ENCODE results near the gene DUSP3.
"Not testable (repeated sequence)": the region's sequence is repeated elsewhere in the genome, so short reads cannot be mapped to it uniquely, and the experiment has no call there.

Gene DUSP3

GRCh38 chr17:43799047-43799446, 20.3 kb upstream of the DUSP3 start:
- DNase-seq, result no peak

DNA sequence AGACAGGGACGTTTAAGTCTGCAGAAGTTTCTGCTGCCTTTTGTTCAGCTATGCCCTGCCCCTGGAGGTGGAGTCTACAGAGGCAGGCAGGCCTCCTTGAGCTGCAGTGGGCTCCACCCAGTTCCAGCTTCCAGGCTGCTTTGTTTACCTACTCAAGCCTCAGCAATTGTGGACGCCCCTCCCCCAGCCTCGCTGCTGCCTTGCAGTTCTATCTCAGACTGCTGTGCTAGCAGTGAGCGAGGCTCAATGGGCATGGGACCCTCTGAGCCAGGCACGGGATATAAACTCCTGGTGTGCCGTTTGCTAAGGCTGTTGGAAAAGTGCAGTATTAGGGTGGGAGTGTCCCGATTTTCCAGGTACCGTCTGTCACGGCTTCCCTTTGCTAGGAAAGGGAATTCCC, 19.2 kb upstream of the DUSP3 start:
- DNase-seq, result not testable (repeated sequence)

GRCh38 chr17:43792668-43793067, 13.9 kb upstream of the DUSP3 start:
- DNase-seq, result not testable (repeated sequence)

DNA sequence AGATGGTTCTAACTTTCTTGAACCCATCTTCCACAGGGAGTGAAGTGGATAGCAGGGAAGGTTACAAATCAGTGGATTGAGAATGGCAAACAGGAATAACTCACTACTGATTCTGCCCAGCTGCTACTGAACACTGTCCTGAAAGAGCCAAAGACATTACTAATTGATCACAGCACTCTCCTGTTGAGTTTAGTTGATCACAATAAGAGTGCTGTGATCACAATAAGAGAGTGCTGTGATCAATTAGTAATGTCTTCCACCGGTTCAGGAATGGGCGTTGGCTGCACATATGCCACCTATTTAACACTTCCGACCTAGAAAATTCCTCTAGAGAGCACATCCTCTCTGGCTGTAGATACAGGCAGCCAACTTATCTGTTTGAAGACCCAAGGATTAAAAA, 12.8 kb upstream of the DUSP3 start:
- DNase-seq, result no peak

DNA sequence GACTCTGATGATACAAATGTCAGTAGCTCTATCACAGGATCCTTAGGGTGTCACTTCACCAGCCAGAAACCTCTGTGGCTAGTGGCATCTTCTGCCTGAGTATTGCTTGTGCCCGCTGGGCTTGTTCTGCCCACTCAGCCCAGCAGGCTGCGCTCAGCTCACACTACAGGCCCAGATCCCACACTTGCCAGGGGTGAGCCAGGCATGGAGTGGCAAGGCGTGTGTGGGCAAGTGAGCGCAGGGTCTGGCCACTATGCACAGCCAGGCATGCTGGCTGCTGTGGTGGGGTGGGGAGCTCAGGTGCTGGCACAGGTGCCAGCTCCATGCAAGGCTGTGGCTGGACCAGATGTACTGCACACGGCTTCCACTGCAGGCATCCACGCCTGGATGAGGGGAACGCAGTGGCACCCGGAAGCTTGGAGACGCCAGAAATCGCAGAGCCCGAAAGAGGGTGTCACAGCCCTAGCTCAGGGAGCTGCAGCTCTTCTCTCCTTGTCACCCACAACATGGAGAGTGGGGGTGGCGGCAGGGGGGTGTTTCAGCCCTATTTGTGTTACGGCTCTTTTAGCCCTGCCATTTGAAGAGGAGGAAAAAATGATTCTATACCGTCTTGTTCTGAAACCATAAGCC, 11.6 kb upstream of the DUSP3 start:
- DNase-seq, result no peak

DNA sequence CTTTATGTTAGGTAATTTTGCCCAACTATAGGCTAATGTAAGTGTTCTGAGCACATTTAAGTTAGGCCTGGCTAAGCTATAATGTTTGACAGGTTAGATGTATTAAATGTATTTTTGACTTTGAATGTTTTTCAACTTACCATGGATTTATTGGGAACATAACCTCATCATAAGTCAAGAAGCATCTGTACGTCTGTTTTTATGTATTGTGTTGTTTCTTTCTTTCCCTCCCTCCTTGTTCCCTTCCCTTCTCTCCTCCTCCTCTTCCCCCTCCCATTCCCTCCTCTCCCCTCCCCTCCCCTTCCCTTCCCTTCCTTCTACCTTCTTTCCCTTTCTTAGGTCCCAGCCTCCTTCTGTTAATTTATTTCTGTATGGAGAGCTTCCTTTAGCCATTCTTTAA, 10.7 kb upstream of the DUSP3 start:
- no peak for DNase-seq

DNA sequence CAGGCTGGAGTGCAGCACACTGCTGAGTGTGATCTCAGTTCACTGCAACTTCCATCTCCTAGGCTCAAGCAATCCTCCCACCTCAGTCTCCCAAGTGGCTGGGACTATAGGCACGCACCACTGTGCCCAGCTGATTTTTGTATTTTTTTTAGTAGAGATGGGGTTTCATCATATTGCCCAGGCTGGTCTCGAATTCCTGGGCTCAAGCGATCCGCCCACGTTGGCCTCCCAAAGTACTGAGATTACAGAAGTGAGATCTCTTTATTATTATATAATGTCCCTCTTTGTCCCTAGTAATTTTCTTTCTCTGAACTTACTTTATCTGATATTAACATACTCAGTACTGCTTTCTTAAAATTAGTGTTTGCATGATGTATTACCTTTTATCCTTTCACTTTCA, 9.8 kb upstream of the DUSP3 start:
- no peak for DNase-seq

- no peak for DNase-seq
Measured at GRCh38 chr17:43787728-43788127, 9.0 kb upstream of the DUSP3 start.

GRCh38 chr17:43784628-43785101, 5.9 kb upstream of the DUSP3 start:
- DNase-seq, result no peak

- DNase-seq, result no peak
Measured at GRCh38 chr17:43784068-43784467, 5.3 kb upstream of the DUSP3 start.

- DNase-seq, result no peak
Measured at GRCh38 chr17:43782913-43783680, 4.3 kb upstream of the DUSP3 start.

- no peak for DNase-seq
Measured at GRCh38 chr17:43780135-43780534, 1.4 kb upstream of the DUSP3 start, which contains the start of gene CFAP97D1. Gene CFAP97D1 (plus strand): TSS chr17:43780435. CDS start chr17:43780463, 28 bp downstream.

DNA sequence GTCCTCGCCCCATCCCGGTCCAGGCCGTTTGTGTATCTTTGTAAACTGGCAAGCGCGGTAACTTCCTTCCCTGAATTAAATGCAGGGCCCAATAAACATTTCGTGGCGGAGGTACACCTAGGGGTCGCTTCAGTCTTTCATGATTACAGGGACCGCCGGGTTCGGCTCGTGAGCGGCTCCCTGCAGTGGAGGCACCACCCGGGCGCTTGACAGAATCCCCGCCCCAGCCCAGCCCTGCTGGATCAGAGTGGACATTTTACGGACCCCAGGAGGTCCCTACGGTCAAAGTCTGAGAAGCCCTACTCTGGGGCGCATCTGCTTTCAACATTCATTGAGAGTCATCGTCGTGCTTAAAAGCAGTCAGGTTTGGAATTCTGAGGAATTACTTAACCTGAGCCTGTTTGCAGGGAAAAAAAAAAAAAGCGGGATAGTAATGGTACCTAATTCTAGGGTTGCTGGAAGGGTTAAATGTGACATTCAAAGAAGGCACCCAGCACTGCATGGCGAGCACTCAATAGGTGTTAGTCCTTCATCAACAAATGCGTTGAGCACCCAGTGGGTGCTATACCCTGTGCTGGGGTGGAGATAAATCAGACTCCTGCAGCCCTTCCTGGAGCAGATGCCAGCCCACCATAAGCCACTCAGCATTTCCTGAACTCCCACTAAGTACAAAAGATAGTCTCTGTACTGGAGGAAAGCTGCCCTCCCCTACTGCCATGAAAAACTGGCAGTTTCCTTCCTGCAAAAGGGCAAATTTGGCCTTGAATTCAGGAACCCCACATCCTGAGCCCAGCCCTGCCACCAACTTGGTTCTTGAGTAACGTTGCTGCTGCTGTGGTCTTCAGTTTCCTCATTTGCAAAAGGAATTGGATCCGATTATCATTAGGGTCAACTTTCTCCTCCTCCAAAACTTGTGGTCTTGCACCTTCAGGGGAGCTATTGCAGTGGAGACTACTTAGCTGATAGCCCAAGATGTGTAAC, 658 bp upstream of the DUSP3 start:
- no peak for DNase-seq

DNA sequence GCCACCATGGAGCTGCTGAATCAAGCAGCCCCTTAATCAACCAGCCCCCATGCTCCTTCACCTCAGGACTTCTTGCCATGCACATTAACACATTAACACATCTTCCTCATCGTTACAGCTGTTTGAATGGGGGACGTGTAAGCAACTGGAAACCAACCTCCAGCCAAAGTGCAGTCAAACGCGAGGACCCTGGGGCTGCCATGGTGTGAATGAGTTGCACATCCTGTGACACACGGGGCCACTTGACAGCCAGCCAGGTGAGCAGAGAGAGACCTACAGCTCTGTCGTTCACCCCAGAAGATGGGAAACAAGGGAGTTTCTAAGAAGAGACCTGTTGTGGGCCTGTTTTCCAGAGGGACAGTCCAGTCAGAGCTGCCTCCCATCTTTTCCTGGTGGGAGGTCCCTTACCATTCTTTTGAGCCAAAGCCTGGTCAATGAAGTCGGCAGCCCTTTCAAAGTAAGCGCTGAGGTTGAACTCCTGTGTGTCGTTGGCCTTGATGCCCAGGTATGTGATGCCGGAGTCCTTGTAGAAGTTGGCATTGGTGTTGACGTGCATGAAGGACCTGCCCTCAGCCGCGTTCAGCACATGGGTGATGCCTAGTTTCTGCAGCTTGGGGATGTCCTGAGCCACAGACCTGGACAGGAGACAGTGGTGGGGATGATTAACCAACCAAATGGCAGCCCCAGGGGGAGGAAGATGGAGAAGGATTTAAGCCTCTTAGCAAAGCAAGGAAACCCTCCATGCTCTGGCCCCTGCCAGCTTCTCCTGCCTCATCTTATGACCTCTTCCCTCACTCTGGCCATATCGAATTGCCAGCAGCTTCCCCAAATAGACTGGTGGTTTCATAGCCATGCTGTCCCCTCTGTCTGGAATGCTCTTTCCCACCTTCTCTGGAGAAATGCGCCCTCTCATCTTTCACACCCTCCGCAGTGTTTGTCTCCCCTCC, 4.2 kb downstream of the DUSP3 start:
- no peak for DNase-seq

- no peak for DNase-seq
Measured at GRCh38 chr17:43772877-43773648, 5.7 kb downstream of the DUSP3 start.

DNA sequence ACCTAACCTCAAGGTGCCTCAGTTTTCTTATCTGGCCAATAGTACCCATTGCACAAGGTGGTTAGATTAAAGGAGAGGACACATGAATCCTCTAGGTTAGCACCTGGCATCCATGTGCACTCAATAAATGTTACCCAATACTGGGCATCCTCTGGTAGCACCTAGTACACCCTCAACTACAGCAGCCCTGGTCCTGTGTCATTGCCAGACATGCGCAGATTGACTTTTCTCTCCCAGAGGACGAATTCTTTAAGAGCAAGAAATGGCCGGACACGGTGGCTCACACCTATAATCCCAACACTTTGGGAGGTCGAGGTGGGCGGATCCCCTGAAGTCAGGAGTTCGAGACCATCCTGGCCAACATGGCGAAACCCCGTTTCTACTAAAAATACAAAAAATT, 7.3 kb downstream of the DUSP3 start:
- no peak for DNase-seq

DNA sequence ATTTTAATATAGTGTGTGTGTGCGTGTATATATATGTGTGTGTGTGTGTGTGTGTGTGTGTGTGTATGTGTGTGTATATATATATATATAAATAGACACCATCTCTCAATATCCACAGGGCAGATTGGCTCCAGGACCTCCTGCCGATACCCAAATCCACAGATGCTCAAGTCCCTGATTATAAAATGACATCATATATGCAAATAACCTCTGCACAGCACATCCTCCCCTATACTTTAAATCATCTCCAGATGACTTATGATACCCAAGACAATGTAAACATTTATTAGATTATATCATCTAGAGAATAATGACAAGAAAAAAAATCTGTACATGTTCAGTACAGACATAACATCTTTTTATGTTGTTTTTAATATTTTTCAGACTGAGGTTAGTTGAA, 7.8 kb downstream of the DUSP3 start:
- DNase-seq, result no peak

DNA sequence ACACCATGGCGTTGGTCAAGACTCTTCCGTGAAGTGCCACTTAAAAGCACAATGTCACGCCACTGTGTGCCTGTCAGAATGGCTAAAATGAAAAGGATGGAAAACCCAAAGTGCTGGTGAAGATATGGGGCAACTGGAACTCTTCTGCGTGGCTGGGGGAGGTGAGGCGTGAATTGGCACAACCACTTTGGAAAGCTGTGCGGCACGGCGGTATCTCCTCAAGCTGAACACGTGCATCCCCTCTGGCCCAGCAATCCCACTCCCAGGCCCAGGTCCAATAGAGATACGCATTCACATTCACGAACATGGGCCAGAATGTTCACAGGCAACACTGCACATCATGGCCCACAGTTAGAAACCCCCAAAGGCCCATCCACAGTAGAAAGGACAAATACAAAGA, 8.9 kb downstream of the DUSP3 start:
- no peak for DNase-seq

GRCh38 chr17:43769426-43769825, 9.4 kb downstream of the DUSP3 start:
- no peak for DNase-seq

DNA sequence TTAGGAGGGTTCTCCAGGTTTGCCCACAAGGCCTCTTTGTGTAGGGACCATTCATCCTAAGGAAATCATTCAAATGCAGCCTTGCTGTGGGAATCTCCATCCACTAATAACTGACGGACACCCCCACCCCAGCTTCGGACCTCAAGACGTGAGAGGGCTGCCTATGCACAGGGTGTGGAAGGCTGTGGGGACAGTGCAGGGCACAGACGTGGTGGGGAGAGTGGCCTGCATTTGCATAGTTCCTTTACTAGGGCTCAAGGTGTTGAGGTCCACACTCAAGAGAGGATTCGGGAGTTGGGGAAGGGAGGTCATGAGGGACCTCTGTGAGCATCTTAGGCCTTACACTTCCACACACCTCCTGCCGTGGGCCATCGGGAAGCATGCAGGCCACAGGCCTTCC, 9.8 kb downstream of the DUSP3 start:
- DNase-seq, result no peak

GRCh38 chr17:43768382-43768781, 10.4 kb downstream of the DUSP3 start:
- no peak for DNase-seq

All from activated effector memory CD4-positive, alpha-beta T cell treated with anti-CD3 and anti-CD28 coated beads, Interleukin-2, amount 50 U/mL, for 16 hours (primary cell).